ENCODE data around the gene PIP5K1C. TPM values are rescaled to one million over a fixed set of nuclear protein-coding genes. Genes with fewer than 3 reads are reported as not detected.

PIP5K1C gene
- total and polyA plus RNA-seq, 10 of the 15 experiments (the other 5 are each of a cell fraction or from before 2014, with no cell fraction given), result 0.39 to 19.6 (median 5.3) TPM

- H3K79me2 ChIP-seq (ENCODE audit: control insufficient read depth, insufficient read depth, low read length), result no peaks in the 10 kb centered on the region
- H3K4me2 ChIP-seq (ENCODE audit: control insufficient read depth, insufficient read depth), result no peak overlapping the region
- H2AFZ ChIP-seq (ENCODE audit: control insufficient read depth, low read depth, low read length), result no peak overlapping the region
- intact Hi-C loops (cut with micrococcal nuclease; ENCODE audit: unreplicated experiment), result no loop called here
- TSS peak; percentile 52 for BruUV-seq (replicated peaks)
- H3K9ac ChIP-seq (ENCODE audit: control insufficient read depth, insufficient read depth, low read length), result no peak overlapping the region
- no peak overlapping the region for H3K27ac ChIP-seq (ENCODE audit: control insufficient read depth, insufficient read depth)
- TF ChIP-seq EZH2 (IDR thresholded peaks at IDR 0.05; ENCODE audit: borderline replicate concordance, control insufficient read depth, low read depth, low read length) (no peak), HSF1 (IDR thresholded peaks at IDR 0.05; ENCODE audit: low read depth, low read length) (no peak)
- ChIA-PET RAD21 (ENCODE audit: unreplicated experiment) (no interaction called here), SMC1A (ENCODE audit: uncharacterized antibody, unreplicated experiment) (no interaction called here), CTCF (no interaction called here), POLR2A (no interaction called here)
- 82% methylated on average over 13 of the region's 13 CpGs for WGBS (ENCODE audit: insufficient coverage, insufficient replicate concordance, low lambda C conversion rate, missing lambda C conversion rate)
- H4K20me1 ChIP-seq (ENCODE audit: control insufficient read depth, insufficient read depth), result no peaks in the 10 kb centered on the region; the same call in none of the 2 replicates
- H3K36me3 ChIP-seq (ENCODE audit: control insufficient read depth in 2 of 2, insufficient read depth in 2 of 2, low read length in 1 of 2), result no peaks in the 10 kb centered on the region; a peak in 1 of 4 replicates
- peaks cover 15% of the 10 kb centered on the region for H3K4me1 ChIP-seq (ENCODE audit: control insufficient read depth, insufficient read depth, low read length)
- no peaks in the 10 kb centered on the region for H3K27me3 ChIP-seq (replicated peaks in 1 of 2; ENCODE audit: control insufficient read depth in 2 of 2, insufficient read depth in 2 of 2, low read length in 1 of 2)
- FAIRE-seq (no peak), ATAC-seq (no peak), DNase-seq (ENCODE audit: low read depth, low spot score) (no peak)
- H3K4me3 ChIP-seq, result no peak overlapping the region
- in situ Hi-C loops (cut with MboI), result no loop called here
- H3K9me3 ChIP-seq (replicated peaks; ENCODE audit: control insufficient read depth, insufficient read depth, low read length), result no peaks in the 10 kb centered on the region
Measured at GRCh38 chr19:3674784-3675543, 25.3 kb downstream of the PIP5K1C start.
